Breast epithelium (tissue), 4 donors: Measurements from ENCODE around the gene ATXN1. TPM values are rescaled to one million over a fixed set of nuclear protein-coding genes. Genes with fewer than 3 reads are reported as not detected.
A peak's percentile ranks its signal among the peaks of the same experiment; 100 is the strongest.

ENCODE experiments used
- DNase-seq, 2 donors: peaks; one replicate each; pipeline ENCODE4 v3.0.0-alpha.2; 2019; ENCODE audit warnings: low spot score in 2 of 2
- H3K27ac ChIP-seq, 2 donors: fragments of 200-600 bp; sonication (generic) in 1 of 2; one replicate each; pipeline ENCODE4 v1.5.1; 2016 to 2019; ENCODE audit warnings: mild to moderate bottlenecking in 1 of 2
- H3K27me3 ChIP-seq, 2 donors: fragments of 200-600 bp; sonication (generic) in 1 of 2; one replicate each; pipeline versions ENCODE4 v1.5.1 to v1.6.0; 2017 to 2019; ENCODE audit warnings: control low read depth in 1 of 2, mild to moderate bottlenecking in 1 of 2
- H3K36me3 ChIP-seq: fragments of 200-600 bp; one replicate; pipeline ENCODE4 v1.5.1; 2019
- H3K4me1 ChIP-seq, 2 donors: fragments of 200-600 bp; sonication (generic); one replicate each; pipeline ENCODE4 v1.5.1; 2016 to 2019; ENCODE audit warnings: control low read depth in 1 of 2
- H3K4me3 ChIP-seq, 3 donors: fragments of 200-600 bp; sonication (generic); 1 replicate in 2 of 3; 2 replicates in 1 of 3; pipeline ENCODE4 v1.5.1; 2016 to 2019; ENCODE audit warnings: mild to moderate bottlenecking in 3 of 3, moderate library complexity in 2 of 3
- H3K9me3 ChIP-seq, 2 donors: fragments of 200-600 bp; sonication (generic) in 1 of 2; one replicate each; pipeline ENCODE4 v1.5.1; 2016 to 2019; ENCODE audit warnings: control low read depth in 1 of 2
- POLR2A ChIP-seq: fragments of 450-650 bp; IDR thresholded peaks from one replicate; pipeline ENCODE4 v1.6.1; 2016; ENCODE audit warnings: antibody characterized with exemption, mild to moderate bottlenecking, moderate library complexity
- POLR2AphosphoS5 ChIP-seq, 3 donors: sonication (generic); formaldehyde crosslinking; IDR thresholded peaks; one replicate each; pipeline ENCODE4 v1.6.1; 2017; ENCODE audit warnings: antibody characterized with exemption in 3 of 3
- intact Hi-C: fragments of 100-400 bp; cut with DNase I; formaldehyde crosslinking; loops from one replicate; pipeline ENCODE4 v1.15.1; 2023; ENCODE audit warnings: low total_unique reads
- total RNA-seq, 3 donors: library from RNA; depleted of rRNA; stranded (reverse); fragments of >200 nt; gene quantifications; one replicate each; pipeline ENCODE4 v1.1.0, GENCODE V29; 2016
- TF ChIP-seq, protein P1 (sequence below), 3 donors: fragments of 450-650 bp; IDR thresholded peaks; one replicate each; pipeline ENCODE4 v1.5.1; 2016 to 2017; ENCODE audit warnings: antibody characterized with exemption in 3 of 3, mild to moderate bottlenecking in 3 of 3, moderate library complexity in 3 of 3

ATXN1 gene
- total RNA-seq, 3 donors from 2014 or later, result 26.7 to 63.2 (median 37.4) TPM

GRCh38 chr6:16594849-16595248, 166.4 kb downstream of the ATXN1 start:
- no peak for TF ChIP-seq POLR2A
- TF ChIP-seq, protein P1, sequence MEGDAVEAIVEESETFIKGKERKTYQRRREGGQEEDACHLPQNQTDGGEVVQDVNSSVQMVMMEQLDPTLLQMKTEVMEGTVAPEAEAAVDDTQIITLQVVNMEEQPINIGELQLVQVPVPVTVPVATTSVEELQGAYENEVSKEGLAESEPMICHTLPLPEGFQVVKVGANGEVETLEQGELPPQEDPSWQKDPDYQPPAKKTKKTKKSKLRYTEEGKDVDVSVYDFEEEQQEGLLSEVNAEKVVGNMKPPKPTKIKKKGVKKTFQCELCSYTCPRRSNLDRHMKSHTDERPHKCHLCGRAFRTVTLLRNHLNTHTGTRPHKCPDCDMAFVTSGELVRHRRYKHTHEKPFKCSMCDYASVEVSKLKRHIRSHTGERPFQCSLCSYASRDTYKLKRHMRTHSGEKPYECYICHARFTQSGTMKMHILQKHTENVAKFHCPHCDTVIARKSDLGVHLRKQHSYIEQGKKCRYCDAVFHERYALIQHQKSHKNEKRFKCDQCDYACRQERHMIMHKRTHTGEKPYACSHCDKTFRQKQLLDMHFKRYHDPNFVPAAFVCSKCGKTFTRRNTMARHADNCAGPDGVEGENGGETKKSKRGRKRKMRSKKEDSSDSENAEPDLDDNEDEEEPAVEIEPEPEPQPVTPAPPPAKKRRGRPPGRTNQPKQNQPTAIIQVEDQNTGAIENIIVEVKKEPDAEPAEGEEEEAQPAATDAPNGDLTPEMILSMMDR (IDR thresholded peaks at IDR 0.05), result no peak
- TF ChIP-seq POLR2AphosphoS5 (IDR thresholded peaks at IDR 0.05), result no peak
- Histone ChIP-seq H3K4me1 (no peaks in the 10 kb centered on the region), H3K4me3 (no peak overlapping the region), H3K36me3 (no peaks in the 10 kb centered on the region), H3K9me3 (no peaks in the 10 kb centered on the region), H3K27me3 (no peaks in the 10 kb centered on the region), H3K27ac (no peak overlapping the region)
- no peak for DNase-seq
- intact Hi-C loops, result no loop called here

GRCh38 chr6:16592223-16592911, 168.9 kb downstream of the ATXN1 start:
- Histone ChIP-seq H3K9me3 (no peaks in the 10 kb centered on the region), H3K4me1 (no peaks in the 10 kb centered on the region), H3K36me3 (no peaks in the 10 kb centered on the region), H3K27me3 (no peaks in the 10 kb centered on the region), H3K4me3 (peak overlapping the region in 1 of 3 donors; percentile 12), H3K27ac (peak overlapping the region in 1 of 2 donors; percentile 16)
- TF ChIP-seq POLR2AphosphoS5 (IDR thresholded peaks at IDR 0.05) (no peak), POLR2A (no peak)
- TF ChIP-seq, protein P1 (IDR thresholded peaks at IDR 0.05), result no peak
- intact Hi-C loops, result no loop called here
- no peak for DNase-seq

- Histone ChIP-seq H3K4me3 (peak overlapping the region in 1 of 3 donors; percentile 12), H3K36me3 (no peaks in the 10 kb centered on the region), H3K9me3 (no peaks in the 10 kb centered on the region), H3K27me3 (no peaks in the 10 kb centered on the region), H3K4me1 (no peaks in the 10 kb centered on the region), H3K27ac (peak overlapping the region in 1 of 2 donors; percentile 16)
- intact Hi-C loops, result no loop called here
- no peak for DNase-seq
- no peak for TF ChIP-seq POLR2A
Measured at GRCh38 chr6:16591396-16592222, 169.7 kb downstream of the ATXN1 start.

DNA sequence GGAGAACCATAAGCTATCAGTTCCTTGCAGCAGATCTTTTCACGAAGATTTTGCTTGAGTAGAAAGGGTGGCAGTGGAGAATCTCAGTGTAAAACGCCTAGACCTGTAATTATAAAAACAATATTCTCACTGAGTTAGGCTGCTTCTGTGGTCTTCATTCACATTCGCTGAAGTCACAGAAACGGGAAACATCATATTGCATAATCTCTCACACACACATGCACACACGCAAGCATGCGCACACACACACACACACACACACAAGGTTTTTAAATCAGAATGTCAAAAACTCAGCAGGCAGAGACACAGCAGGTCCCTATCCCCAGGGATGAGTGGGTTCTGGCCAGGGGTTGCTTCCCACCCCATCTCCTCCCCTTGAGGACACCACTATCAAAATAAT, 175.5 kb downstream of the ATXN1 start:
- intact Hi-C loops, result no loop called here
- no peaks in the 10 kb centered on the region for H3K36me3 ChIP-seq
- H3K4me1 ChIP-seq, result no peaks in the 10 kb centered on the region
- TF ChIP-seq POLR2A (no peak), POLR2AphosphoS5 (IDR thresholded peaks at IDR 0.05) (peak in 1 of 3 donors; percentile 15)
- TF ChIP-seq, protein P1 (IDR thresholded peaks at IDR 0.05), result no peak
- no peaks in the 10 kb centered on the region for H3K27me3 ChIP-seq
- peak overlapping the region in 1 of 3 donors; percentile 29 for H3K4me3 ChIP-seq
- peak overlapping the region in 1 of 2 donors; percentile 73 for H3K27ac ChIP-seq
- no peaks in the 10 kb centered on the region for H3K9me3 ChIP-seq
- no peak for DNase-seq

- Histone ChIP-seq H3K27me3 (no peaks in the 10 kb centered on the region), H3K9me3 (no peaks in the 10 kb centered on the region), H3K4me1 (no peaks in the 10 kb centered on the region), H3K27ac (peak overlapping the region in 1 of 2 donors; percentile 34), H3K36me3 (no peaks in the 10 kb centered on the region), H3K4me3 (peak overlapping the region in 2 of 3 donors; percentile 5 to 23)
- DNase-seq, result no peak
- intact Hi-C loops, result no loop called here
- TF ChIP-seq, protein P1 (IDR thresholded peaks at IDR 0.05), result no peak
- TF ChIP-seq POLR2A (no peak), POLR2AphosphoS5 (IDR thresholded peaks at IDR 0.05) (no peak)
Measured at GRCh38 chr6:16583144-16583762, 178.0 kb downstream of the ATXN1 start.
